Lung (tissue), 12 donors: Measurements from ENCODE around the gene MBTD1. TPM values are rescaled to one million over a fixed set of nuclear protein-coding genes. Genes with fewer than 3 reads are reported as not detected.

Experiments
- ATAC-seq: fragments of 200-7000 bp; cut with Tn5 transposase; one replicate; pipeline ENCODE4 v1.9.1; 2020; ENCODE audit warnings: moderate number of reproducible peaks; ENCODE audit not compliant: insufficient read depth, low FRiP score
- DNase-seq, 3 donors: peaks; one replicate each; pipeline ENCODE4 v3.0.0-alpha.2; 2013 to 2017
- H3K27ac ChIP-seq, 2 donors: one replicate each; pipeline ENCODE4 v1.5.1; 2013; ENCODE audit warnings: mild to moderate bottlenecking in 2 of 2, moderate library complexity in 2 of 2, control low read depth in 1 of 2, inconsistent platforms in 1 of 2, low read depth in 1 of 2, low read length in 1 of 2
- H3K27me3 ChIP-seq, 3 donors: one replicate each; pipeline ENCODE4 v1.5.1; 2013; ENCODE audit warnings: low read length in 2 of 3; ENCODE audit not compliant: control insufficient read depth in 3 of 3, insufficient read depth in 3 of 3
- H3K36me3 ChIP-seq, 4 donors: one replicate each; pipeline ENCODE4 v1.5.1; 2013; ENCODE audit warnings: low read length in 4 of 4, mild to moderate bottlenecking in 1 of 4, moderate library complexity in 1 of 4; ENCODE audit not compliant: control insufficient read depth in 4 of 4, insufficient read depth in 4 of 4
- H3K4me1 ChIP-seq, 5 donors: one replicate each; pipeline ENCODE4 v1.5.1; 2013; ENCODE audit warnings: low read length in 5 of 5, mild to moderate bottlenecking in 2 of 5, moderate library complexity in 1 of 5; ENCODE audit not compliant: control insufficient read depth in 5 of 5, insufficient read depth in 5 of 5
- H3K4me3 ChIP-seq: one replicate; pipeline ENCODE4 v1.5.1; 2013; ENCODE audit warnings: mild to moderate bottlenecking, control low read depth, moderate library complexity
- H3K9ac ChIP-seq, 2 donors: one replicate each; pipeline ENCODE4 v1.5.1; 2013; ENCODE audit warnings: low read length in 2 of 2, control low read depth in 1 of 2; ENCODE audit not compliant: insufficient read depth in 1 of 2
- H3K9me3 ChIP-seq, 4 donors: one replicate each; pipeline ENCODE4 v1.5.1; 2013; ENCODE audit warnings: low read length in 3 of 4, mild to moderate bottlenecking in 1 of 4, moderate library complexity in 1 of 4; ENCODE audit not compliant: control insufficient read depth in 4 of 4, insufficient read depth in 3 of 4
- CTCF ChIP-seq: IDR thresholded peaks from 2 replicates; pipeline ENCODE4 v1.5.1; 2012; ENCODE audit warnings: mild to moderate bottlenecking; ENCODE audit errors: control extremely low read depth, extremely low read depth
- WGBS, 2 donors: extraction: QIAGEN DNeasy Blood & Tissue Kit; methylation state at CpG; one replicate each; pipeline ENCODE4 v1.1.7; 2013; 5-methylcytosine and 5-hydroxymethylcytosine counted together
- polyA plus RNA-seq, 2 donors: library from polyadenylated mRNA; stranded (reverse); fragments of 200-250 nt; gene quantifications; one replicate each; pipeline ENCODE4 v1.2.1, GENCODE V29; 2013
- total RNA-seq, 2 donors: library from RNA; depleted of rRNA in 1 of 2; stranded (reverse); fragments of >200 nt in 1 of 2; gene quantifications; one replicate each; pipeline ENCODE4 v1.2.1, GENCODE V29; 2014 to 2021
- donor health status: control.
- donor health status: control.
- donor health status: Bipolar disorder and iron deficiency.
- donor health status: healthy.
- donor health status: DM: yes; HTN: yes; CAD: no.

The MBTD1 gene
- total and polyA plus RNA-seq, 4 donors: 4.3 to 79.2 (median 9.1) TPM

- DNase-seq (no peak), ATAC-seq (no peak)
- peaks cover 11 to 40% (median 19%) of the 10 kb centered on the region in 4 donors for H3K36me3 ChIP-seq
- WGBS, 2 donors: 91 to 95% methylated on average over 4 of the region's 4 CpGs
- H3K27me3 ChIP-seq: no peaks in the 10 kb centered on the region
- H3K9me3 ChIP-seq: no peaks in the 10 kb centered on the region
- H3K4me3 ChIP-seq: no peak overlapping the region
- H3K9ac ChIP-seq: no peak overlapping the region
- no peak overlapping the region for H3K27ac ChIP-seq
- H3K4me1 ChIP-seq: peaks cover 0 to 2% (median 0%) of the 10 kb centered on the region in 5 donors
- TF ChIP-seq CTCF: no peak
Observed at GRCh38 chr17:51221322-51221721, 38.5 kb downstream of the MBTD1 start.

GRCh38 chr17:51217946-51218345 lies 41.9 kb downstream of the MBTD1 start:
- DNase-seq (no peak), ATAC-seq (no peak)
- no peak for TF ChIP-seq CTCF
- H3K27me3 ChIP-seq: no peaks in the 10 kb centered on the region
- H3K27ac ChIP-seq: no peak overlapping the region
- H3K9me3 ChIP-seq: no peaks in the 10 kb centered on the region
- no peak overlapping the region for H3K9ac ChIP-seq
- H3K36me3 ChIP-seq: peaks cover 12 to 50% (median 23%) of the 10 kb centered on the region in 4 donors
- no peak overlapping the region for H3K4me3 ChIP-seq
- 83 to 90% methylated on average over 1 of the region's 1 CpG for WGBS, 2 donors
- H3K4me1 ChIP-seq: no peaks in the 10 kb centered on the region

GRCh38 chr17:51214920-51215319 lies 44.9 kb downstream of the MBTD1 start:
- 89 to 94% methylated on average over 1 of the region's 1 CpG for WGBS, 2 donors
- DNase-seq (no peak), ATAC-seq (no peak)
- Histone ChIP-seq H3K27ac (no peak overlapping the region), H3K27me3 (no peaks in the 10 kb centered on the region), H3K9ac (no peak overlapping the region), H3K36me3 (peaks cover 12 to 50% (median 17%) of the 10 kb centered on the region in 4 donors), H3K9me3 (no peaks in the 10 kb centered on the region), H3K4me1 (no peaks in the 10 kb centered on the region), H3K4me3 (no peak overlapping the region)
- TF ChIP-seq CTCF: no peak

GRCh38 chr17:51203838-51204237 lies 56.0 kb downstream of the MBTD1 start:
- Histone ChIP-seq H3K27ac (no peak overlapping the region), H3K9me3 (no peaks in the 10 kb centered on the region), H3K4me1 (peaks cover 0 to 7% (median 0%) of the 10 kb centered on the region in 5 donors), H3K4me3 (no peak overlapping the region), H3K36me3 (peaks cover 18 to 48% (median 25%) of the 10 kb centered on the region in 4 donors), H3K9ac (no peak overlapping the region), H3K27me3 (no peaks in the 10 kb centered on the region)
- ATAC-seq: no peak
- no peak for DNase-seq
- no peak for TF ChIP-seq CTCF
